Suppressor macrophage treated with lipopolysaccharide for 4 hours (primary cell): ENCODE measurements around the gene HNRNPUL1.
"Not testable (repeated sequence)": the region's sequence is repeated elsewhere in the genome, so short reads cannot be mapped to it uniquely, and the experiment has no call there.

Experiments used
- DNase-seq: peaks from one replicate; pipeline ENCODE4 v3.0.0-alpha.2; 2020

HNRNPUL1 gene

DNA sequence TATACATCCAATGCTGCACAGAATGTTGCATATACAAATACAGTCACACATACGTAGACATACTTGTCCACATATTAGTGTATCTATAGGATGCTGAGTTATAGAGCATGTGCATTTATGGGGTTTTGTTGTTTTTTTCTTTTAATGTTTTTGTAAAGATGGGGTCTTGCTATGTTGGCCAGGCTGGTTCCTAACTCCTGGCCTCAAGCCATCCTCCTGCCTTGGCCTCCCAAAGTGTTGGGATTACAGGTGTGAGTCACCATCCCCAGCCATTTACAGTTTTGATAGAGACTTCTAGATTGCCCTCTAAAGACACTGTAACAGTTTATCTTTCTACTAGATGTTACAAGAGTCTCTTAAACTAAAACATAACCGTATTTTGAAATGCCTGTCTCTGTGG is 14.3 kb downstream of the HNRNPUL1 start:
- no peak for DNase-seq

GRCh38 chr19:41288673-41289530 is 24.7 kb downstream of the HNRNPUL1 start:
- DNase-seq: no peak

DNA sequence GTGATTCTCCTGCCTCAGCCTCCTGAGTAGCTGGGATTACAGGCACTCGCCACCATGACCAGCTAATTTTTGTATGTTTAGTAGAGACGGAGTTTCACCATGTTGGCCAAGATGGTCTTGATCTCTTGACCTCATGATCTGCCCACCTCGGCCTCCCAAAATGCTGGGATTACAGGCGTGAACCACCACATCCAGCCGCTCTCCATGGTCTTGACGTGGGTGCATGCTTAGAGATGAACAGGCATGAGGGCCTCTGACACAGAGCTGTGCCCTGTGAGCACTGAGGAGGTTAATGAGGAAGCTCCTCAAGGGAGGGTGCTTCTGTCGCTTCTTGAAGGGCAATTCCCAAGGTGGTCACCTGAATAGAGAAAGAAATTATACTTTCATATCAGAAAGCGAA is 25.6 kb downstream of the HNRNPUL1 start:
- not testable (repeated sequence) for DNase-seq

GRCh38 chr19:41294393-41294792 is 30.2 kb downstream of the HNRNPUL1 start:
- no peak for DNase-seq

- no peak for DNase-seq
Measured at GRCh38 chr19:41295499-41295898, 31.3 kb downstream of the HNRNPUL1 start.

DNA sequence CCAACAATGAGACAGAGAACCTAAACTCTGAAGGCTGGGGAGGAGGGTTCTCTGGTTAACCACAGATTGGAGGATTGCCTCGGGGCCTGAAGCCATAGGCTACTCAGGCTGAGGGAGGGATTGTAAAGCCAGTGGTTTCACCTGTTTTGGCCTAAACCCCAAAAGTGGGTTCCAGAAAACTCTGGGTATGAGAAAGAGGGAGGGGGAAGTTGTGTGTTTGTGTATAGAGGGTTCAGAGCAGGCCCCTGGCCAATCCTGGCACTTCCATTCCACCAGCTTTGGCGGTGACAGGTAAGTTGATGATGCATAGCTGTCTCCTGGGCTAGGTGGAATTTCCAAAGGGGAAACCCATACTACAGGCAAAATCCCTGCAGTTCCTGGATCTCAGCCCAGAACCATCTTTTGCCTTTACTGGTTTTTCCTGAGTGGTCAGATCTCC is 32.3 kb downstream of the HNRNPUL1 start:
- DNase-seq: no peak

- DNase-seq: no peak
Measured at GRCh38 chr19:41297628-41298347, 33.6 kb downstream of the HNRNPUL1 start.

DNA sequence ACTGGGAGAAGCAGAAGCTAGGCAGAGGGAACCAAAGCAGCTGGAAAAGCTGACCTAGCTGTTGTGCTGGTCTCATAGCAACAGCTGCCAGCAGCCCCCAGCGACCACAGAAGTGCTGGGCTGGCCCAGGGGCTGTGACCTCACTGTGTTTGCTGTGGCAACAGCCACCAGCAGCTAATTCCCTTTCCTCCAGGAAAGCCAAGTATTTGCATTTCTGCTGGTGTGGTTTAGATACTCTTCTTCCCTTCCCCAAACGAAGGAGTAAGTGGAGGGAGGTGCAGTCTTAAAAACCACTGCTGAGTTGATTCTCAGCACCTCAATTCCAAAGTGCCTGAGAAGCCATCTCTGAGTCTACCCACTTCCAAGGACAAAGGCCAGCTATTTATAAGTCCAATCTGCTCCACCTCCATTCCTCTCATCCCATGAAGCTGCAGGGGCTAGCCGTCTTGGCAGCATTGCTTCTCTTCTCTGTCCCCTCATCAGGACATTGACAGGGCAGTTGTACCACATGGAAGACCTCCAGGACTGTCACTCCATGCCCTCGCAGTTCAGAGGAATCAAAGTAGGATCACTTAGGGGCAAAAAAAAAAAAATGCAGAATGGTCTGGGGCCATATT is 34.3 kb downstream of the HNRNPUL1 start:
- DNase-seq: peak; percentile 87

DNA sequence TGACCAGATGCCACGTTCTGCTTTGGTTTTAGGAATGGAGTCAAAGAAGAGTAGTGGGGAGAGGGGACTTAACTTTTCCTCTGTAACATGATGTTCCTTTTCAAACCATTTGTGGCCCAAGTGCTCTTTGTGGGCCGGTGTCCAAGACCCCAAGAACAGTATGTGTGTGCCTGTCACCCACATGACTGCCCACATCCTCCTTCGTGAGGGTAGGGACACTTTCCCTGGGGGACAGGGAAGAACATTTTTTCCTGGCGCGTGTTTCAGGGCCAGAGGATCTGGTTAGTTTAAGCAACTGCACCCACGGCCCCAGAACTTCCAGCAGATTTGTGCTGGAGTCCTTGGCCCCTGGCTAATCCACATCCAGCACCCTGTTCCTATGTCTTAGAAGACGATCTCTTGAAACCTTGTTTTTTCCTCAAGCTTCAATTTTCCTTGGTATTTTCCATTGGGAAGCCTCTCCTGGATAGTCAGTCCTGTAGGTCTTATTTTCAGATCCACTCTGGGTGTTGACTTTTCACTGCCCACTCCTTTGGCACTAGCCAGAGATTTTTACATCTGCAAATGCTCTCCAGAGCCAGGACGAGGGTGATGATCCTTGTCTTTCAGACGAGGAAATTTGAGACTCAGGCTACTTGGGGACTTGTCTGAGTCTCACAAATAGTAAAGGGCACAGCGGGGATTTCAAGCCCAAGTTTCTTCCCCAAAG is 35.0 kb downstream of the HNRNPUL1 start:
- peak; percentile 12 for DNase-seq

GRCh38 chr19:41299755-41300089 is 35.5 kb downstream of the HNRNPUL1 start:
- DNase-seq: peak; percentile 81

DNA sequence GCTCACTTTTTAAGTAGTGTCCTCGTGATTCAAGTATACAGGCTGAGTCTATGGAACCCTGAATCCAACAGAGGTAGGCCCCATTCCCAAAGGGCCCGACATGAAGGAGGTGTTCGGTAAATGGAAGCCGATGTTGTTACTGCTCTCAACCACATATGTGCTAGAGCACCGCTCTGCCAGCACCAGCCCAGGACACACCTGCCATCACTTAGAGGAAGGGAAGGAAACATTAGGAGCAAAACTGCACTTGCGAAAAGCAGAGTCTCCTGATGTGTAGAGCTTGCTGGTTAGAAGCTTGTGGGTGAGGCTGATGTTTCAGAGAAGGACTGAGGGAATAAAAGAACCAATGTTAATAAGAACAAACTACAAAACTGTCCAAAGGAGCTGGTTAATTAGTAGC is 36.4 kb downstream of the HNRNPUL1 start:
- DNase-seq: no peak

- peak; percentile 8 for DNase-seq
Measured at GRCh38 chr19:41302624-41303351, 38.6 kb downstream of the HNRNPUL1 start.

DNA sequence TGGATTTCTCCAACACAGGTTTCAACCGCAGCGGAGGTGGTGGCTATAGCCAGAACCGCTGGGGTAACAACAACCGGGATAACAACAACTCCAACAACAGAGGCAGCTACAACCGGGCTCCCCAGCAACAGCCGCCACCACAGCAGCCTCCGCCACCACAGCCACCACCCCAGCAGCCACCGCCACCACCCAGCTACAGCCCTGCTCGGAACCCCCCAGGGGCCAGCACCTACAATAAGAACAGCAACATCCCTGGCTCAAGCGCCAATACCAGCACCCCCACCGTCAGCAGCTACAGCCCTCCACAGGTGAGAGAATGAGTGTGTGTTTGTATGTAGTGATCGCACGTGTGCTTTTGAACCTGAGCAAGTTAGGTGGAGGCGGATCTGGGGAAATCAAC is 39.8 kb downstream of the HNRNPUL1 start:
- no peak for DNase-seq

GRCh38 chr19:41304706-41305483 is 40.7 kb downstream of the HNRNPUL1 start:
- DNase-seq: no peak

GRCh38 chr19:41305927-41306793 is 42.0 kb downstream of the HNRNPUL1 start:
- DNase-seq: no peak

DNA sequence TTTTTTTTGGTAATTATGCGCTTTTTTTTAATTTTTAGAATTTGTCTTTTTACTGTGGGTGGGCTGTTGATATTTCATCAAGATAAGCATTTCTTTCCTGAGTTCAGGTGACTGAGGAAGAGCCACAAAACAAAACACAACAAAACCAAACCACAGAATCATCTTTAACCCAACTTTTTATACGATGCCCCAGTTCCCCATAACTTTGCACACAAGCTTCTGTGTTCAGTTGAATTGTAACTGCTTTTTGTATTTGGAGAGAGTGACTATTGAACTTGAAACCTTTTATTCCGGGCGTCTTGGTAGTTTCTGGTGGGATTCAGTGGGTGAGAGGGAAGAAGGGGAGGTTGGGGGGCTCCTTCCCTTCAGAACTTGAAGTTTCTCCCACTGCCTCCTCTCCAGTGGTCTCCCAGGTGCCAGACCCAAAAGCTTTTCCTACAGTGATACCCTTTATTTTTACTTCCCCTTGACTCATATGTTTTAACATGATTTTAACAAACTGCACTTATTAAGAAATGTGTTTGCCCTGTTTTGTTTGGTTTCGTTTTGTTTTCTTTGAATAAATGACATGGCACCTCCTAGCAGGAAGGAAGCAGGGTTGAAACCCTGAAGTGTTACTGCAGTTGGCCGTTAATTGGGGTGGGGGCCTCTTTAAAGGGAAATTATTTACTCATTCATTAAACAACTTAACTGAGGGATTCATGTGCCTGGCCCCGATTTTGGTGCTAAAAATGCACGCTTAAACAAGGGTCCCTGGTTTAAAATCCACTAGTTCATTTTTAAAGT is 43.1 kb downstream of the HNRNPUL1 start:
- DNase-seq: peak; percentile 55

- no peak for DNase-seq
Measured at GRCh38 chr19:41307954-41308449, 43.8 kb downstream of the HNRNPUL1 start.

DNA sequence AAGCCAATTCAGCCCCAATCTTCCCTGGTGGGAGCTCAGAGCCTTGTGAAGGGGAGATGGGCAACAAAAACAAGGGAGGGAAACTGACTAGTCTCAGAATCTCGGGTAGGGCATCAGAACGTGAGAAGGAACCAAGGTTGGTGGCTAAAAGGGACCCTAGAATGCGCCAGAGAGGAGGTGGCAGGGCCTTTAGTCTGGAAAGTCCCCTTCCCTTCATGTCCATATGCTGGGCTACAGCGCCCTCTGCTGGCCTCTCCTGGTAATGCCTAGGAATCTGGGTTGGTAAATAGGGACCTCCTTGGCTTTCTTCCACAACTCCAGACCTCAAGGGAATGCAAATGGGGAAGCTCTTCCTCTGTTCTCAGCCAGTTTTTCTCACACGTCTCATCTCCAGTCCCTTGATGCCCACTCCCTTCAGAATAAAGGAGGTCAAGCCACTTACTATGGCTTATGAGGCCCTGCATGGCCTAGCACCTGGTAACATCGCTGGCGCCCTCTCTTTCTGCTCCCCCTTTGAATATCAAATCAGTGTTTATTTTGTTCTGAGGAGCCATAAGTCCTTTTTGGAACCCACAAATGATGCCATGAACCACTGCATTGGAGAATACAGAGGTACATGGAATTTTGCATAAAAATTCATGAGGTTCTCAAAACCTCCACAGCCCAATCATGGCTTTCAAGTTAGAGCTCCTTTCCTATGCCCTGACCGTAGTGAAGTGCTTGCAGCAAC is 44.4 kb downstream of the HNRNPUL1 start:
- DNase-seq: peak; percentile 96
